HG02678 (cell line): ENCODE data around the gene OLFML3.
"Not testable (repeated sequence)": the region's sequence is repeated elsewhere in the genome, so short reads cannot be mapped to it uniquely, and the experiment has no call there.

Experiments
- ATAC-seq: cut with Tn5 transposase; IDR thresholded peaks from one replicate; pipeline ENCODE4 v1.9.1; 2021; ENCODE audit warnings: mild to moderate bottlenecking, moderate library complexity; ENCODE audit not compliant: unreplicated experiment

OLFML3 gene

GRCh38 chr1:113948151-113948550 lies 31.1 kb upstream of the OLFML3 start:
- ATAC-seq: not testable (repeated sequence)

GRCh38 chr1:113949007-113949406 lies 30.3 kb upstream of the OLFML3 start:
- no peak for ATAC-seq

- no peak for ATAC-seq
These were observed 28.4 kb upstream of the OLFML3 start for GRCh38 chr1:113950908-113951307.

- no peak for ATAC-seq
These were observed 27.6 kb upstream of the OLFML3 start for GRCh38 chr1:113951719-113952118.

GRCh38 chr1:113957984-113958383 lies 21.3 kb upstream of the OLFML3 start:
- no peak for ATAC-seq

GRCh38 chr1:113958691-113959090 lies 20.6 kb upstream of the OLFML3 start:
- no peak for ATAC-seq

DNA sequence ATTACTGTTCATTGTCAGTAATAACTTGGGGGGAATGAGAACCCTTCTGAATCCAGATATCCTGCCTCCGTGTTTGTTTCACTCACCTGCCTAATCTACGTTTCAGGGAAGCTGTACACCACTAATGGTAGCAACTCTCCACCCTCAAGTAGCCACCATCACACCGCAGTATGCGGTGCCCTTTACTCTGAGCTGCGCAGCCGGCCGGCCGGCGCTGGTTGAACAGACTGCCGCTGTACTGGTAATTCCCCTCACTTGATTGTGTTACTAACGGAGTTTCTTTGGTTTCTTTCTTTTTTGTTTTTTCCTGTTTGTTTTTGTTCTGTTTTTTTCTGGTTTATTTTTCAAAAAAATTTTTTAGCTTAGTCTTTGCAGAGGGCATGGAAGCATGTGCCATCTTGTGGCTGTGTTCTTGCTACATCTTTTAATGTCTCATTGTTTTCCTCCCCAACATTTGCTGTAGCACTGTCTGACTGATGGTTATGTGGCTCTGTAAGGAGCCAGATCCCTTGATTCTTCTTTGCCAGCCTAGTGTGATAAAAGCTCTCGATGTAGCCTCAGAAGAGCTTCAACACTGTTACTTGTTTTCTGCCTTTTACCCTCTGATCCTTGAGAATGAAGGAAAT lies 15.9 kb upstream of the OLFML3 start:
- no peak for ATAC-seq

GRCh38 chr1:113965703-113966412 lies 13.4 kb upstream of the OLFML3 start:
- no peak for ATAC-seq

DNA sequence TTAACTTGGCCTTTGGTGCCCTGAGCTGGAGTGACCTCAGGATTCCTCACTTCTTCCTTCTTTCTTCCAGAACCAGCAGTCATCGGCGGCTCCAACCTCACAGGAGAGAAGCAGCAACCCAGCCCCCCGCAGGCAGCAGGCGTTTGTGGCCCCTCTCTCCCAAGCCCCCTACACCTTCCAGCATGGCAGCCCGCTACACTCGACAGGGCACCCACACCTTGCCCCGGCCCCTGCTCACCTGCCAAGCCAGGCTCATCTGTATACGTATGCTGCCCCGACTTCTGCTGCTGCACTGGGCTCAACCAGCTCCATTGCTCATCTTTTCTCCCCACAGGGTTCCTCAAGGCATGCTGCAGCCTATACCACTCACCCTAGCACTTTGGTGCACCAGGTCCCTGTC lies 6.3 kb upstream of the OLFML3 start:
- ATAC-seq: no peak

- no peak for ATAC-seq
These were observed 3.9 kb upstream of the OLFML3 start for GRCh38 chr1:113975211-113975895.

DNA sequence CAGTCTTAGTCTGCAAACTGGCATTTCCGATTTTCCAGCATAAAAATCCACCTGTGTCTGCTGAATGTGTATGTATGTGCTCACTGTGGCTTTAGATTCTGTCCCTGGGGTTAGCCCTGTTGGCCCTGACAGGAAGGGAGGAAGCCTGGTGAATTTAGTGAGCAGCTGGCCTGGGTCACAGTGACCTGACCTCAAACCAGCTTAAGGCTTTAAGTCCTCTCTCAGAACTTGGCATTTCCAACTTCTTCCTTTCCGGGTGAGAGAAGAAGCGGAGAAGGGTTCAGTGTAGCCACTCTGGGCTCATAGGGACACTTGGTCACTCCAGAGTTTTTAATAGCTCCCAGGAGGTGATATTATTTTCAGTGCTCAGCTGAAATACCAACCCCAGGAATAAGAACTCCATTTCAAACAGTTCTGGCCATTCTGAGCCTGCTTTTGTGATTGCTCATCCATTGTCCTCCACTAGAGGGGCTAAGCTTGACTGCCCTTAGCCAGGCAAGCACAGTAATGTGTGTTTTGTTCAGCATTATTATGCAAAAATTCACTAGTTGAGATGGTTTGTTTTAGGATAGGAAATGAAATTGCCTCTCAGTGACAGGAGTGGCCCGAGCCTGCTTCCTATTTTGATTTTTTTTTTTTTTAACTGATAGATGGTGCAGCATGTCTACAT lies 2.5 kb upstream of the OLFML3 start:
- no peak for ATAC-seq

DNA sequence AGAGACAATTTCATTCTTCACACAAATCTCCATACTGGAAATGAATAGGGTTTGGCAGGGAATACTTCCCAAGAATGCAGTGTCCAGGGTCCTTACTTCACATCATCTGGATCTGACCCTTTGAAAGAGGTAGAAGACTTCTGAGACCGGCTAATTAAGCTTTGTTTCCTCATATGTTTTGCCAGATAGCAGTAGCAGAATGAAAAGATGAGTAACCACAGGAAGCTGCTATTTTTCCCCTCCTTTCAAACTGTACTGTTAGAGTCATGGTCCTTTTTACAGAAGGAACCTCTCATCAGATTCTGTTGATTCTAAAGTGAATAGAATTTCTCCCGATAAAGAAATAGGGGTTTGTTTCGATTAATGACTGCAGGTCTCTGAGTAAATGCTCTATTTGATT lies 1.4 kb upstream of the OLFML3 start:
- no peak for ATAC-seq

DNA sequence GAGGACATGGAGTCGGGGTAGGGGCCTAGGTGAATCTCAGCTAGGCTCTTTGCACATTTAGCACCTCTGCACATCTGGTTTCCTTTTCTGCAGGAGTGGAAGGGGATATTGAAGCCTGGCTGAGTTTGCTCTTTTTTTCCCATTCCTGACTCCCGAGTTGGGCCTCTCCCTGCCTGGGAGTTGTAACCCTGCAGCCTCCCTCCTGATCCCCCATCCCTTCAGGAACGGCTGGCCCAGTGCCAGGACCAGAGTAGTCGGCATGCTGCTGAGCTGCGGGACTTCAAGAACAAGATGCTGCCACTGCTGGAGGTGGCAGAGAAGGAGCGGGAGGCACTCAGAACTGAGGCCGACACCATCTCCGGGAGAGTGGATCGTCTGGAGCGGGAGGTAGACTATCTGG lies 836 bp downstream of the OLFML3 start:
- no peak for ATAC-seq

- ATAC-seq: no peak
These were observed 3.0 kb downstream of the OLFML3 start for GRCh38 chr1:113981962-113982931.

- ATAC-seq: no peak
These were observed 3.7 kb downstream of the OLFML3 start for GRCh38 chr1:113982949-113983348.

GRCh38 chr1:113983391-113983790 lies 4.1 kb downstream of the OLFML3 start:
- ATAC-seq: no peak

GRCh38 chr1:113983826-113984225 lies 4.6 kb downstream of the OLFML3 start:
- ATAC-seq: no peak

- no peak for ATAC-seq
These were observed 5.4 kb downstream of the OLFML3 start for GRCh38 chr1:113984710-113985109.

DNA sequence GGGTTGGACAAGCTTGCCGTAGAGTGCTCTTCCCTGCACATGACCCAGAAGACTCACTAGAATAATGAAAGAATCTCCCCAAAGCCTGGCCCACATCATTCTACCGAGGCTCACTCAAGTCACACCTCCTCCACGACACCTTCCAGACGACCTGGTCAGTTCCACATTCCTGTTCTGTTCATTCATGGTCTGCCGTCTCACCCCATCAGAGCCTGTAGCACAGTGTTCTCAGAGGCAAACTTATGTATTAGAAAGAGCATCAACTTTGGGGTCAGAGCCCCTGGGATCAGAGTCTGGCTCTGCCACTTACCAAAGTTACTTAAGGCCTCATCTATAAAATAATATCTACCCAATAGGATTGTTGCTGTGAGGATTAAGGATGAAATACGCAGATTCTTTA lies 7.5 kb downstream of the OLFML3 start:
- no peak for ATAC-seq

GRCh38 chr1:113987259-113987658 lies 8.0 kb downstream of the OLFML3 start:
- no peak for ATAC-seq
